HTERT RPE-1 (cell line): ENCODE data around the gene CALB2.
"Not testable (repeated sequence)": the region's sequence is repeated elsewhere in the genome, so short reads cannot be mapped to it uniquely, and the experiment has no call there.

Source experiments
- in situ Hi-C: fragments of 300-500 bp; cut with MboI; formaldehyde crosslinking; loops from 4 replicates; pipeline ENCODE4 v1.14.3; 2020; ENCODE audit warnings: low sequenced_read_pairs

CALB2 gene

DNA sequence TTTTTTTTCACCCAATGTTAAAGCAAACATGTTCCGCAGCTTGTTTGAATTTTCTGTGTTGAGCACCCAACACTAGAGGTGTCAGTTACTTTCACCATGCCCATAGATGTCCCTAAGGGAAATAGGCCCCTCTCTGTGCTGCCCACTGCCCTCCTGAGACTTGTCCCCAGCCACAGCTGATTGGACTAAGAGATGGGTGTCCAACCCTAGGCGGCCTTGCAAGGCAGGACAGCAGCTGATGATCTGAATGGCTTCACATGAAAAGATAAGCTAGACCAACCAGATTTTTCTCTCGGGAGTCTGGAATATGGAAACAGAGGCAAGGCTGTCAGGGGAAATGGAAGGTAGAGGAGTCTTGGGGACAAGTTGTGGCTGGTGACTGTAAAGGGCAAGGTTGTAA, 6.1 kb upstream of the CALB2 start:
- in situ Hi-C loops, result no loop called here

DNA sequence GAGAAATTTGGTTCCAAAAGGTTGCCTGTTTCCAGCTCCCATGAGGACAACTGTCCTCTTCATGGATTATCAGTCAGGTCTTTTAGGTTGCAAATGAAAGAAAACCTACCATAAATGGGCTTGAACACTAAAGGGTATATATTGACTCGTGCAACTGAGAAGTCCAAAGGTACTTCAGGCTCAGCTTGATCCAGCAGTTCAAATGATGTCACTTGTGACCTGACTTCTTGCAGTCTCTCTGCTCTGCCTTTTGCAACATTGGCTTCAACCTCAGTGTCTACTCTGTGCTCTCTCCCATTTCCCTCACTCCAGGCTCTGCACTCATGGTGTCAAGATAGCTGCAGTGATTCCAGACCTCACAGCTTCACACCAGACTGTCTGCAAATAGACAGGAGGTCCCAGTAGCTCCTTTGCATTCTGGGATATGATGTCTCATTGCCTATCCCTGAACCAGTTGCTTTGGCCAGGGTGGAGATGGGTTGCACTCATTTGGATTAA, 5.5 kb upstream of the CALB2 start:
- in situ Hi-C loops, result no loop called here

DNA sequence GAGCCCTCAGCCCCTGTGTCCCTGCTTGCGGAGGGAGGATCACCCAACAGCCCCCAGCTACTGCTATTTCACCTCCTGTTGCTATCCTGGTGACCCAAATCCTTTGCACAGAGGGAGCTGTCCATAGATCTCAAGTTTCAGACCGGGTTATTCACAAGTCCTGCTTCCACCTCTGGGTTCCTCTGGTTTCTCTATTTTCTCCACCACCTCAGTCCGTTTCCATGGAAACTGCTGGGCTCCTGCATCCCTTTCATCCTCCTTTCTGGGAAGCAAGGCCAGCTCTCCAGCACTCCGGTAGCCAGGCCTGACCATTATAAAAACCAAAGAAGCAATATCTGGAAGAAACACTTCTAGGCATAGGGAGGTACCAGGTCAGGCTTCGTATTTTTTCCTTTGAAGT, 4.8 kb upstream of the CALB2 start:
- in situ Hi-C loops, result no loop called here

DNA sequence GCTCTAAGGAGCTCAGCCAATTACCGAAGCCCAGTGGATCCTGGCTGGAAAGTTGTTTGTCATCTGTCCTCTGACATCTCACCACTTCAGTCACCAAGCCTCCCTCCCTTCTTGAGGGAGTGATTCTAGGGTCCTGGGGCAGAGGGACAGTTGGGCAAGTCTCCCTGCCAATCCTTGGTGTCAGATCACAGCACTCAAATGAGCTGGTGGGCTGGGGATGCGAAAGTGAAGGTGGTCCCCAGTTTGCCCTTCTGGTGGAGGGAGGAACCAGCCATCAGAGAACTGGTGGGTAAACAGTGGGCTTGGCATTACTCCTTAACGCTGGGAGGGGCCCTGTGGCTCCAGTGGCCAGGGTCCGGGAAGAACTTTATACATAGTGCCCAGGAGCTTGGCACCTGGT, 4.4 kb upstream of the CALB2 start:
- in situ Hi-C loops, result no loop called here

DNA sequence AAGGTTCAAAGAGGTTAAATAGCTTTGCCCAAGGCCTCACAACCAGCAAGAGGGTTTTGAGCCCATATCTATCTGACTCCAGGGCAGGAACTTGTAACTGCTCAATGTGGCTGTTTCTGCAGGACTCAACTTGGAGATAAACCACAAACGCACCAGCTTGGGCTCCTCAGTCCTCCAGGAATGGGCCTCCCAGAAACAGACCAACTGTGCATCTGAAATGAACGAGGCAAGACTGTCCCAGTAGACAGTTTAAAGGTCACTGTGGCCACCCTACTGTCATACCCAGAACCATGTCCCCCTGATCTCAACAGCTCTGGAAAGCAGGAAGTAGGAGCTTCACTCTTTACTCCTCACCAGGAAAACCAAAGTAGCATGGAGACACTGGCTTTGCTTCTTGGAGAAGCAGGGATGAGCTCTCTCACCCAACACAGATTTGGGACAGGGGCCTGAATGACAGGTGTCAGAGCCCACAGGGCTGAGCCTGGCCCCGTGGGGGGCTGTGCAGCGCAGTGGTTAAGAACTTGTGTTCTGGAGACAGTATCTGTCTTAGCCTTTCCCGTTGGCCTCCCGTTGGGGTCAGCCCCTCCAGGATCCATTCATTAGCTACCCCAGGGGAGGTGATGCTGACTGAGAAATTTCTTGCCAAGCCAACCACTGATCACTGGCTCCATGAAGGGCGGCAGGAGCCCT, 2.3 kb upstream of the CALB2 start:
- in situ Hi-C loops, result no loop called here

DNA sequence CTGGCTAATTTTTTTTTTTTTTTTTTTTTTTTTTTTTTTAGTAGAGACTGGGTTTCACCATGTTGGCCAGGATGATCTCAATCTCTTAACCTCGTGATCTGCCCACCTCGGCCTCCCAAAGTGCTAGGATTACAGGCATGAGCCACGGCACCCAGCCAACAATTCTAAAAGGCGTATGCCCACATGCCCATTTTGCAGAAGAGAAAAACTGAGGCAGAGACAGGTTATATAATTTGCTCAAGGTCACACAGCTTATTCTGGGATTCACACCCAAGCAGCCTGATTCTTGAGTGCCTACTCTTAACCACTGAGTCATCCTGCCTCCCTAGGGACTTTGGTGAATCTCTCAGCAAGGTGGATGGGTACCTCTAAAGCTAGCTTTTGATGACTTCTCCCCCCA, 1.6 kb upstream of the CALB2 start:
- in situ Hi-C loops, result not testable (repeated sequence)

- in situ Hi-C loops, result no loop called here
Measured at GRCh38 chr16:71357681-71358080, 842 bp upstream of the CALB2 start.

DNA sequence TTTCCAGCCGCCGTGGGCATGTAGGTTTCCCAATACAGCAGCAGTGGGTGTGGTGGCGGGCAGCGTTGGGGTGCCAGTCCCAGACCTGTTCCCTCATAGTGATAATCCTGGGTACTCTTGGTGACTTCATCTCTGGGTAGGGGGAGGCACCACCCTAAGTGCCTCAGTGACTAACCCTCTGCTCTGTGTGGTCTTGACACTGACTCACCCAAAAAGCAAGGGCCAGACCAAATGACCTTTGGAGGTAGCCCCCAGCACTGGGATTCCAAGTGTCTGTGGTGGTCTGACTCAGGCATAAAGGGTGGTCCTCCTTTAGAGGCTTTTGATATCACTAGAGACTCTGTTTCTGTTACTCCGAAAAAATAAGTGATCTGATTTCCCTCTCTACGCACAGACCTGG, 908 bp downstream of the CALB2 start:
- in situ Hi-C loops, result no loop called here

DNA sequence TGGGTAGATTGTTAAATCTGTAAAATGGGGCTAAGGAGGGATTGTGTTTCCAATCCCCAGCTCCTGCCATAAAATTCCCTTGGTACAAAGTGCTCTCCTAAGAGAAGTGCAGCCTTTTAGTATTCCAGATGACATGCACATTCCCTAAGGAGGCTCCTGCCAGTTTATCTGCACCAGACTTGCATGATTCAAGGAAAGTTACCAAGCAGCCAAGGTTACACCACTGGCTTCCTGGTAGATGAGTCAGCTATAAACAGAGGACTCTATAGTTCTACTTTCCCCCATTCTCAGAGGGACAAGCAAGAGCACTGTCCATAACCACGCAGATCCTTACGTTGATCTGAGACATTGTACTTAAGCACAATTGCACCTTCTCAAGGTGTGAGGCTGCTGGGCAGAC, 1.9 kb downstream of the CALB2 start:
- in situ Hi-C loops, result no loop called here

DNA sequence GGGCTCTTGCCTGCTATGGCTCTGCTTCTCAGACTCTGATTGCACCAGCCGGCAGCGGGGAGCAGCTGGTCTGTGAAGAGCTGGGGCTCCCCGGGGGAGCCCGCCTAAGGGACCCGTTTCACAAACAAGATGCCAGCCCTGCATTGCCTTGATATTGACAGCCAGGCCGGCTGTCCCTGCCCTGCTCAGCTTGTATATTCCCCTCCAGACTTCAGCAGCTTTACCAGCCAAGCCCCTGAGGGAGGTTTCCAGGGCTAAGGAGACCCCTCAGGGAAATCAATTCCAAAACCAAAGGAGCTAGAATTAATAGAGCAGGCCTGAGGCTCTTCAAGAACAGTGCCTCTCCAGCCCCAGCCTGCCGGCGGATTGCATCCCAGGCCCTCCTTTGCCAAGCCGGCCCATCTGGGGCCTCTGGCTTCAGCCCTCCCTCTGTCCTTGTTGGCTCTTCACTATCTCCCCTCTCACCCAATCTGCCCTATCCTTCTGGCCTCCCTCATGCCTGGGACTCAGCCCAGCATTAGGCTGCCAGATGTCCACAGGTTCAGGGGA, 5.7 kb downstream of the CALB2 start:
- in situ Hi-C loops, result no loop called here

- in situ Hi-C loops, result no loop called here
Measured at GRCh38 chr16:71365021-71365420, 6.5 kb downstream of the CALB2 start.

GRCh38 chr16:71367241-71367976, 8.9 kb downstream of the CALB2 start:
- in situ Hi-C loops, result no loop called here

DNA sequence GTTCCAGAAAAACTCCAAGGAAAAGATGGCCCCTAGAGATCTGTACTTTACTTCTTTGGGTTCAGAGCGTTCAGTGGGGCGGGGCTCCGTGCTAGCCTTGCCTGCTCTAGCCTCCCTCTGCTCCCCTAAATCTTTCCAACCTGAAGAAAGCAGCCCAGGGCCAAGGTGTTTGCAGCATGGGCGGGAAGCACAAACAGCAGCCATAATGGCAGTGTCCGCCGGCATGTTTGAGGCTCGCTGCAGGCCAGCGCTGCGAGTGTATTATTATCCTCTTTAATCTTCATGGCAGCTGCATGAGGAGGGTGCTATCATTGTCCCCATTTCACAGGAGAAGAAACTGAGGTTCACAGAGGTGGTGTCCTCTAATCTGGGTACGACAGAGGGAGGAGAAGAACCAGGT, 10.4 kb downstream of the CALB2 start:
- in situ Hi-C loops, result no loop called here

DNA sequence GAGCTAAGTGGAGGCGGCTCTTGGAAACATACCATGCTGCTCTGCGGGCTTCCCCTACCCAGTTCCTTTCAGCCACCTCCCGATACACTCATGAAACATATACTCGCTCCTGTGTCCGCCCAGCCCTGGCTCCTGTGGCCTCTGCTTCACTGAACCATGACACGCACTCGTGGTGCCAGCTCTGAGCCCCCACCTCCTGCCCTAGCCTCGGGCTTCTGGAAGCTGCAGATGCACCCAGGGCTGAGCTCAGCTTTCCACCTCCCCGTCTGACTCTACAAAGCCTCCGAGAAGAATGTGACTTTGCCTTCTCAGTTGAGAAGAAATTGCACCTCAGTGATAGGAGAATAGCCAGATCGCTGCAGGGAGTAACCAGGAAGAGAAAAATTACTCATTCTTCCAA, 11.0 kb downstream of the CALB2 start:
- in situ Hi-C loops, result no loop called here

GRCh38 chr16:71371237-71371636, 12.7 kb downstream of the CALB2 start:
- in situ Hi-C loops, result no loop called here

- in situ Hi-C loops, result no loop called here
Measured at GRCh38 chr16:71373073-71373472, 14.6 kb downstream of the CALB2 start.

- in situ Hi-C loops, result no loop called here
Measured at GRCh38 chr16:71376465-71377157, 18.1 kb downstream of the CALB2 start.

DNA sequence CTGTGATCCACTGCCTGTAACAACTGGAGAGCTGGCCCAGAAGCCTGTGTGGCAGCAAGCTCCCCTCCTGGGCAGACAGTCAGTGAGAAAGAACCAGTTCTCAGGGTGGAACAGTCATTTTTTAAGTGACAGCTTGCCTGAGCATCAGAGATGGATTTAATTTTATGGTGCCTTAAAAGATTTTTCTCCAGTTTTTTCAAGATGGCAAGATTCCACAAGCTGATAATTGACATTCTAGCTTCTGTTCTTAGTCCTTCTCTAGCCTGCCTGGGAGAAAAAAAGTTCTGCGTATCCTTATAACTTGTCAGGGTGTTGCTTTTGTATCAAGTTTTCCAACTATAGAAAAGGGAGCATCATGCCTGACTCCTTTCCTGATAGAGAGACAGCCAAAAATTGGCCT, 21.2 kb downstream of the CALB2 start:
- in situ Hi-C loops, result no loop called here

DNA sequence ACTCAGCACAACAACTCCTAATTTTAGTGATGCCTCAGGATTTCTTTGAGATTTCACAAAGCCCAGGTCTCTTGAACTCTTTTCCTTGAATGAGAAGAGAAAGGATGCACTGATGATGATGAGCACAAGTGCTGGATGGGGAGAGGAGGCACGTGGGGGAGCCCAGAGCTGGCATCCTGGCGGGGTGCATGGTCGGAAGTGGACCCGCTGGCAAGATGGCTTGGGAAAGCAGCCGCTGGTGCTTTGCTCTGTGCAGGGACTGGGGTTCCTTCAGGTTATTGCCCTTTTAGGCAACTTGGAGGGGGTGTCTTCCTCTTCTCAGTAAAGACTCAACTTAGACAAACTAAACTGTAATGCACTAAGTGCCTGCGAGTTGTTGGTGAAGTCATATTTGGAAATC, 22.3 kb downstream of the CALB2 start:
- in situ Hi-C loops, result no loop called here

GRCh38 chr16:71383054-71383773, 24.7 kb downstream of the CALB2 start:
- in situ Hi-C loops, result no loop called here
